HepG2 (cell line): Measurements from ENCODE around the gene FRMD4A. TPM values are rescaled to one million over a fixed set of nuclear protein-coding genes. Genes with fewer than 3 reads are reported as not detected.

Experiments
- ATAC-seq: fragments of 200-7000 bp; cut with Tn5 transposase; 3 replicates; pipeline ENCODE4 v1.9.1; 2020; ENCODE audit warnings: mild to moderate bottlenecking, moderate library complexity
- Bru-seq: library from RNA; stranded (reverse); fragments of 400-500 nt; gene quantifications from one replicate; lab custom pipeline; 2021; lab: Mats Ljungman, UMichigan
- BruChase-seq, 2 experiments: library from RNA; stranded (reverse); fragments of 400-500 nt; gene quantifications; one replicate each; lab custom pipeline; 2021; lab: Mats Ljungman, UMichigan
- BruUV-seq: library from RNA; stranded (reverse); fragments of 400-500 nt; replicated peaks from 2 replicates; lab custom pipeline; 2021; lab: Mats Ljungman, UMichigan
- CTCF ChIA-PET: fragments of 300-600 bp; formaldehyde crosslinking; extraction: SDS; loops from one replicate; lab custom pipeline; 2021; ENCODE audit warnings: low total read pairs, inconsistent platforms, low intra/inter-chr PET ratio; lab: Yijun Ruan, JAX
- POLR2A ChIA-PET: fragments of 350-600 bp; sonication (Branson Sonifier 250); formaldehyde crosslinking; loops from one replicate; lab custom pipeline; 2020; ENCODE audit warnings: antibody characterized with exemption, inconsistent platforms; lab: Yijun Ruan, JAX
- DNase-seq: peaks from one replicate; pipeline ENCODE4 v3.0.0-alpha.2; 2015; ENCODE audit warnings: low spot score
- FAIRE-seq: peaks from 3 replicates; lab custom pipeline; 2011; peaks lifted over from hg19 to GRCh38; lab: Jason Lieb, UNC
- H2AFZ ChIP-seq: one replicate; pipeline ENCODE4 v1.6.1; 2011; ENCODE audit warnings: low read length, inconsistent platforms
- H3K27ac ChIP-seq: fragments of 300-600 bp; 3 replicates; pipeline ENCODE4 v1.8.0; 2011; ENCODE audit warnings: mixed run types, mild to moderate bottlenecking, mixed read lengths, low read length, inconsistent platforms; ENCODE audit not compliant: insufficient read depth; ENCODE audit errors: extremely low read length
- H3K27me3 ChIP-seq, 2 experiments: fragments of 200-600 bp in 1 of 2; 2 replicates in 1 of 2; 3 replicates in 1 of 2; pipeline versions ENCODE4 v1.6.0 to v1.8.0; 2011; ENCODE audit warnings: low read length in 2 of 2, mild to moderate bottlenecking in 2 of 2, moderate library complexity in 2 of 2, inconsistent platforms in 1 of 2; ENCODE audit not compliant: insufficient read depth in 2 of 2, control insufficient read depth in 1 of 2
- H3K36me3 ChIP-seq, 2 experiments: fragments of 200-600 bp in 1 of 2; replicated peaks in 1 of 2; 2 replicates in 1 of 2; 3 replicates in 1 of 2; pipeline versions ENCODE4 v1.5.1 to v1.8.0; 2011; ENCODE audit warnings: low read length in 2 of 2, inconsistent platforms in 1 of 2; ENCODE audit not compliant: insufficient read depth in 2 of 2, control insufficient read depth in 1 of 2
- H3K4me1 ChIP-seq: 2 replicates; pipeline ENCODE4 v1.5.1; 2012; ENCODE audit warnings: low read length, inconsistent platforms; ENCODE audit not compliant: insufficient read depth
- H3K4me2 ChIP-seq: 2 replicates; pipeline ENCODE4 v1.6.0; 2011; ENCODE audit warnings: low read depth, low read length, inconsistent platforms
- H3K4me3 ChIP-seq, 3 experiments: fragments of 200-600 bp in 1 of 3; sonication (generic), shearing (Covaris generic) in 1 of 3; replicated peaks in 1 of 3; 2 replicates each; pipeline ENCODE4 v1.5.1; 2011 to 2016; ENCODE audit warnings: low read length in 3 of 3, inconsistent platforms in 2 of 3, low read depth in 2 of 3, mild to moderate bottlenecking in 2 of 3, control low read depth in 1 of 3, mixed read lengths in 1 of 3; ENCODE audit not compliant: insufficient read depth in 1 of 3
- H3K79me2 ChIP-seq: one replicate; pipeline ENCODE4 v1.6.1; 2011; ENCODE audit warnings: low read length, inconsistent platforms; ENCODE audit not compliant: insufficient read depth
- H3K9ac ChIP-seq: 2 replicates; pipeline ENCODE4 v1.6.0; 2011; ENCODE audit warnings: mild to moderate bottlenecking, low read depth, low read length, inconsistent platforms; ENCODE audit not compliant: insufficient read depth
- H3K9me3 ChIP-seq: 2 replicates; pipeline ENCODE4 v1.5.1; 2012; ENCODE audit warnings: mild to moderate bottlenecking, low read length
- H4K20me1 ChIP-seq: 2 replicates; pipeline ENCODE4 v1.6.0; 2011; ENCODE audit warnings: inconsistent platforms, mild to moderate bottlenecking, low read length, moderate library complexity; ENCODE audit not compliant: insufficient read depth
- AKNA ChIP-seq: sonication (generic); formaldehyde crosslinking; IDR thresholded peaks from 2 replicates; pipeline ENCODE4 v1.4.0; 2020; ENCODE audit warnings: missing genetic modification reagents, borderline replicate concordance
- CERS6 ChIP-seq: sonication (generic); formaldehyde crosslinking; IDR thresholded peaks from 2 replicates; pipeline ENCODE4 v1.5.0; 2020; ENCODE audit warnings: missing genetic modification reagents
- ZBTB37 ChIP-seq: sonication (generic); formaldehyde crosslinking; IDR thresholded peaks from 2 replicates; pipeline ENCODE4 v1.4.0; 2020; ENCODE audit warnings: mild to moderate bottlenecking, missing genetic modification reagents
- ZBTB49 ChIP-seq: sonication (generic); formaldehyde crosslinking; IDR thresholded peaks from 2 replicates; pipeline ENCODE4 v1.4.0; 2020; ENCODE audit warnings: missing genetic modification reagents, borderline replicate concordance
- ZFP36 ChIP-seq: fragments of 150-350 bp; IDR thresholded peaks from 2 replicates; pipeline ENCODE4 v1.6.1; 2018; ENCODE audit warnings: borderline replicate concordance, low read length, low read depth; ENCODE audit not compliant: partially characterized antibody
- ZNF143 ChIP-seq: sonication (generic); formaldehyde crosslinking; IDR thresholded peaks from 2 replicates; pipeline ENCODE4 v1.4.0; 2020; ENCODE audit warnings: missing genetic modification reagents
- ZNF709 ChIP-seq: sonication (generic); formaldehyde crosslinking; IDR thresholded peaks from 2 replicates; pipeline ENCODE4 v1.5.0; 2020; ENCODE audit warnings: mild to moderate bottlenecking, missing genetic modification reagents
- WGBS: methylation state at CpG from one replicate; pipeline ENCODE4 v1.1.6; 2017; ENCODE audit warnings: low lambda C conversion rate; 5-methylcytosine and 5-hydroxymethylcytosine counted together
- in situ Hi-C: cut with HindIII; loops from 2 replicates; pipeline ENCODE4 v1.10.0; 2017; ENCODE audit warnings: low pct_unique_long_range_greater_than_20kb; ENCODE audit not compliant: extremely low pct_ligation_motif_present
- intact Hi-C: fragments of 100-400 bp; cut with micrococcal nuclease; formaldehyde crosslinking; loops from one replicate; pipeline ENCODE4 v1.10.0; 2022; ENCODE audit not compliant: unreplicated experiment
- long read RNA-seq, 2 experiments: library from RNA in 1 of 2; library from polyadenylated mRNA in 1 of 2; stranded (forward) in 1 of 2; unstranded in 1 of 2; transcript quantifications; one replicate each; pipeline ENCODE4 v2.0.0, GENCODE V29; 2019 to 2022
- polyA minus RNA-seq, 3 experiments: library from RNA; depleted of rRNA, polyadenylated mRNA; stranded (reverse); fragments of >200 nt; gene quantifications; 2 replicates each; pipeline ENCODE4 v1.2.3, GENCODE V29; 2011; ENCODE audit warnings: low replicate concordance in 1 of 3
- polyA plus RNA-seq, 8 experiments: library from polyadenylated mRNA; depleted of rRNA in 3 of 8; stranded (reverse) in 7 of 8; unstranded in 1 of 8; fragments of >200 nt; fragmentation: Illumina TruSeq in 4 of 8; extraction: Trizol in 4 of 8; gene quantifications; 2 replicates each; pipeline versions ENCODE4 v1.2.1 to v1.2.3, GENCODE V29; 2011 to 2016; ENCODE audit warnings: low read depth in 4 of 8, missing spikeins in 1 of 8, mixed read lengths in 1 of 8; ENCODE audit not compliant: insufficient read depth in 1 of 8
- total RNA-seq, 5 experiments: library from RNA; depleted of rRNA; stranded (reverse); fragments of >200 nt; fragmentation: Illumina TruSeq; extraction: Trizol; gene quantifications; 2 replicates each; pipeline ENCODE4 v1.2.3, GENCODE V29; 2016; ENCODE audit warnings: low read depth in 1 of 5

Gene FRMD4A
- 0.09 and 0.10 TPM in 2 replicates for total RNA-seq (2016; rRNA removed; fragmentation: Illumina TruSeq; extraction: Trizol)
- total RNA-seq (2016; cell fraction: cytosol; rRNA removed; fragmentation: Illumina TruSeq; extraction: Trizol; ENCODE audit: low read depth) = not detected in 2 replicates
- total RNA-seq (2016; cell fraction: insoluble cytoplasmic fraction; rRNA removed; fragmentation: Illumina TruSeq; extraction: Trizol) = 0.15 TPM in 1 of 2 replicates, not detected in the other
- total RNA-seq (2016; cell fraction: membrane; rRNA removed; fragmentation: Illumina TruSeq; extraction: Trizol) = 0.06 and 0.14 TPM in 2 replicates
- total RNA-seq (2016; cell fraction: nucleus; rRNA removed; fragmentation: Illumina TruSeq; extraction: Trizol) = 0.16 and 0.31 TPM in 2 replicates
- polyA plus RNA-seq (2011; rRNA removed) = 0.26 and 0.40 TPM in 2 replicates
- polyA plus RNA-seq (2011; cell fraction: cytosol; rRNA removed) = 0.15 and 0.25 TPM in 2 replicates
- 0.64 and 1.00 TPM in 2 replicates for polyA plus RNA-seq (2011; cell fraction: nucleus; rRNA removed)
- 1.1 and 3.9 TPM in 2 replicates for polyA plus RNA-seq (2012)
- not detected in 2 replicates for polyA plus RNA-seq (2016; cell fraction: cytosol; fragmentation: Illumina TruSeq; extraction: Trizol; ENCODE audit: low read depth)
- 0.08 and 0.19 TPM in 2 replicates for polyA plus RNA-seq (2016; cell fraction: insoluble cytoplasmic fraction; fragmentation: Illumina TruSeq; extraction: Trizol; ENCODE audit: low read depth)
- 0.10 TPM in 1 of 2 replicates, not detected in the other for polyA plus RNA-seq (2016; cell fraction: membrane; fragmentation: Illumina TruSeq; extraction: Trizol; ENCODE audit: low read depth)
- polyA plus RNA-seq (2016; cell fraction: nucleus; fragmentation: Illumina TruSeq; extraction: Trizol; ENCODE audit: insufficient read depth, low read depth) = 0.23 and 0.30 TPM in 2 replicates
- polyA minus RNA-seq (2011; rRNA and poly(A)+ RNA removed; ENCODE audit: low replicate concordance) = 0.28 TPM in 1 of 2 replicates, not detected in the other
- 0.26 and 0.30 TPM in 2 replicates for polyA minus RNA-seq (2011; cell fraction: cytosol; rRNA and poly(A)+ RNA removed)
- polyA minus RNA-seq (2011; cell fraction: nucleus; rRNA and poly(A)+ RNA removed) = 0.13 and 0.87 TPM in 2 replicates
- percentile 12 among the genes with signal in this experiment for Bru-seq, nascent RNA
- BruChase-seq, experiment 1, labeled RNA remaining after a 6-hour chase = percentile 9 among the genes with signal in this experiment
- BruChase-seq, experiment 2, labeled RNA remaining after a 2-hour chase = percentile 12 among the genes with signal in this experiment
- long read RNA-seq, experiment 1 = 0 reads
- long read RNA-seq, experiment 2, partial matches to known transcripts = 0 of 1 reads
- long read RNA-seq, experiment 2, other reads (novel, unspliced or antisense) = 1 of 1 reads

GRCh38 chr10:14330388-14331061 lies at the start of gene FRMD4A:
Gene FRMD4A (minus strand): TSS chr10:14330924.
- Histone ChIP-seq H3K9me3 (no peaks in the 10 kb centered on the region), H3K4me2 (no peak within 1 kb of the TSS), H3K36me3 (no peaks in the 10 kb centered on the region), H3K4me3 (no peak within 1 kb of the TSS), H3K9ac (no peak within 1 kb of the TSS), H4K20me1 (no peaks in the 10 kb centered on the region), H3K79me2 (no peaks in the 10 kb centered on the region), H3K27me3 (peaks cover 1 to 42% of the 10 kb centered on the region in 2 experiments; a peak in 4 of 5 replicates), H2AFZ (no peak within 1 kb of the TSS), H3K27ac (no peak within 1 kb of the TSS), H3K4me1 (no peaks in the 10 kb centered on the region)
- DNase-seq (no peak), ATAC-seq (no peak), FAIRE-seq (no peak)
- intact Hi-C loops = no loop called here
- POLR2A ChIA-PET = no interaction called here
- BruUV-seq = no TSS peak
- in situ Hi-C loops = no loop called here
- TF ChIP-seq ZBTB49 (CRISPR knock-in tag) = no peak
- no peak for TF ChIP-seq ZBTB37 (CRISPR knock-in tag)
- no peak for TF ChIP-seq AKNA (CRISPR knock-in tag)
- no peak for TF ChIP-seq ZNF143 (CRISPR knock-in tag)
- no peak for TF ChIP-seq CERS6
- TF ChIP-seq ZNF709 (CRISPR knock-in tag) = no peak
- no peak for TF ChIP-seq ZFP36
- CTCF ChIA-PET = no interaction called here
- 21% methylated on average over 14 of the region's 14 CpGs for WGBS
